ENCODE measurements around the gene BTBD7. TPM values are rescaled to one million over a fixed set of nuclear protein-coding genes. Genes with fewer than 3 reads are reported as not detected.
A peak's percentile ranks its signal among the peaks of the same experiment; 100 is the strongest.

BTBD7 gene
- total RNA-seq, 2 experiments from 2014 or later = 12.5 to 12.6 TPM

GRCh38 chr14:93302688-93303581 lies 29.9 kb downstream of the BTBD7 start:
- Histone ChIP-seq H3K27me3 (ENCODE audit: control insufficient read depth in 1 of 2, insufficient read depth in 2 of 2, low read length in 2 of 2) (no peaks in the 10 kb centered on the region), H3K4me3 (ENCODE audit: low read length) (no peak overlapping the region), H3K9me3 (ENCODE audit: control insufficient read depth in 1 of 2, insufficient read depth in 1 of 2, low read length in 2 of 2) (no peaks in the 10 kb centered on the region), H3K27ac (ENCODE audit: low read depth in 1 of 2, low read length in 2 of 2) (no peak overlapping the region), H3K4me1 (ENCODE audit: insufficient read depth, low read length) (peaks cover 3% of the 10 kb centered on the region), H3K36me3 (ENCODE audit: insufficient read depth, low read length) (no peaks in the 10 kb centered on the region)
- Mint-ChIP-seq H3K36me3 (ENCODE audit: low read depth) (no peaks in the 10 kb centered on the region), H3K27ac (no peak overlapping the region), H3K27me3 (no peaks in the 10 kb centered on the region), H3K4me1 (ENCODE audit: low read depth) (peaks cover 63% of the 10 kb centered on the region), H3K9me3 (no peaks in the 10 kb centered on the region), H3K4me3 (no peak overlapping the region)
- DNase-seq = no peak
- intact Hi-C loops (cut with DNase I, micrococcal nuclease) = no loop called here
- TF ChIP-seq, protein P1, sequence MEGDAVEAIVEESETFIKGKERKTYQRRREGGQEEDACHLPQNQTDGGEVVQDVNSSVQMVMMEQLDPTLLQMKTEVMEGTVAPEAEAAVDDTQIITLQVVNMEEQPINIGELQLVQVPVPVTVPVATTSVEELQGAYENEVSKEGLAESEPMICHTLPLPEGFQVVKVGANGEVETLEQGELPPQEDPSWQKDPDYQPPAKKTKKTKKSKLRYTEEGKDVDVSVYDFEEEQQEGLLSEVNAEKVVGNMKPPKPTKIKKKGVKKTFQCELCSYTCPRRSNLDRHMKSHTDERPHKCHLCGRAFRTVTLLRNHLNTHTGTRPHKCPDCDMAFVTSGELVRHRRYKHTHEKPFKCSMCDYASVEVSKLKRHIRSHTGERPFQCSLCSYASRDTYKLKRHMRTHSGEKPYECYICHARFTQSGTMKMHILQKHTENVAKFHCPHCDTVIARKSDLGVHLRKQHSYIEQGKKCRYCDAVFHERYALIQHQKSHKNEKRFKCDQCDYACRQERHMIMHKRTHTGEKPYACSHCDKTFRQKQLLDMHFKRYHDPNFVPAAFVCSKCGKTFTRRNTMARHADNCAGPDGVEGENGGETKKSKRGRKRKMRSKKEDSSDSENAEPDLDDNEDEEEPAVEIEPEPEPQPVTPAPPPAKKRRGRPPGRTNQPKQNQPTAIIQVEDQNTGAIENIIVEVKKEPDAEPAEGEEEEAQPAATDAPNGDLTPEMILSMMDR (IDR thresholded peaks at IDR 0.05) = no peak
- ChIA-PET CTCF (no interaction called here), POLR2A (interaction anchor here (0.6 kb wide), 1 partner anchor 10 kb away, joined by 3 read pairs; no protein-coding TSS in a partner anchor)
- ATAC-seq (ENCODE audit: poor library complexity) = no peak

GRCh38 chr14:93301821-93302447 lies 30.9 kb downstream of the BTBD7 start:
- Histone ChIP-seq H3K9me3 (ENCODE audit: control insufficient read depth in 1 of 2, insufficient read depth in 1 of 2, low read length in 2 of 2) (no peaks in the 10 kb centered on the region), H3K27me3 (ENCODE audit: control insufficient read depth in 1 of 2, insufficient read depth in 2 of 2, low read length in 2 of 2) (no peaks in the 10 kb centered on the region), H3K27ac (ENCODE audit: low read depth in 1 of 2, low read length in 2 of 2) (no peak overlapping the region), H3K36me3 (ENCODE audit: insufficient read depth, low read length) (no peaks in the 10 kb centered on the region), H3K4me1 (ENCODE audit: insufficient read depth, low read length) (no peaks in the 10 kb centered on the region), H3K4me3 (ENCODE audit: low read length) (no peak overlapping the region)
- ATAC-seq (ENCODE audit: poor library complexity) (no peak), DNase-seq (no peak)
- H3K4me1 Mint-ChIP-seq (ENCODE audit: low read depth) = peaks cover 58% of the 10 kb centered on the region
- no peaks in the 10 kb centered on the region for H3K27me3 Mint-ChIP-seq
- no peaks in the 10 kb centered on the region for H3K36me3 Mint-ChIP-seq (ENCODE audit: low read depth)
- H3K27ac Mint-ChIP-seq = no peak overlapping the region
- ChIA-PET CTCF (no interaction called here), POLR2A (interaction anchor here (0.6 kb wide), 1 partner anchor 9 kb away, joined by 3 read pairs; no protein-coding TSS in a partner anchor)
- no peaks in the 10 kb centered on the region for H3K9me3 Mint-ChIP-seq
- H3K4me3 Mint-ChIP-seq = no peak overlapping the region
- intact Hi-C loops (cut with DNase I, micrococcal nuclease) = no loop called here
- TF ChIP-seq, protein P1 (IDR thresholded peaks at IDR 0.05) = no peak

DNA sequence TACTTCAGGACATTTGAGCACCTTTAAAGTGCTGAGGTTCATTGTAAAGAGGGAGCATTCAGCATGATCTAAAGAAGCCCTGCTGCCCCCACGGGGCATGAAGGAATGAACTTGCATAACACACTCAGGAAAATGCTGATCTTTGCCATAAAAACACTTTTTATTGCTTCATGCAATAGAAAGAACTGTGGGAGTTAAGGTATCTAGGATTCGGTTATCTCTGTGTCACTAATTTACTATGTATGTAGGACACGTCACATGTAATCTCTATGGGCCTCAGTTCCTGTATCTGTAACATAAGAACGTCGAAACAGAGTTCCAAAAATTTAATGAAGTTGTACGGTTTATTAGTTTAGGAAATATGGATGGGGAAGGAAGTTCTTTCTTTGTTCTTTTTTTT lies 33.0 kb downstream of the BTBD7 start:
- no peak for DNase-seq
- intact Hi-C loops (cut with DNase I, micrococcal nuclease) = no loop called here
- H3K27me3 ChIP-seq (ENCODE audit: control insufficient read depth in 1 of 2, insufficient read depth in 2 of 2, low read length in 2 of 2) = no peaks in the 10 kb centered on the region
- no peak overlapping the region for H3K27ac ChIP-seq (ENCODE audit: low read depth in 1 of 2, low read length in 2 of 2)
- CTCF ChIA-PET = no interaction called here
- no peaks in the 10 kb centered on the region for H3K9me3 ChIP-seq (ENCODE audit: control insufficient read depth in 1 of 2, insufficient read depth in 1 of 2, low read length in 2 of 2)
- Mint-ChIP-seq H3K4me3 (no peak overlapping the region), H3K36me3 (ENCODE audit: low read depth) (peaks cover 7% of the 10 kb centered on the region), H3K4me1 (ENCODE audit: low read depth) (peaks cover 44% of the 10 kb centered on the region), H3K9me3 (no peaks in the 10 kb centered on the region), H3K27ac (peak overlapping the region; percentile 3), H3K27me3 (no peaks in the 10 kb centered on the region)
- POLR2A ChIA-PET = no interaction called here
- peaks cover 2% of the 10 kb centered on the region for H3K36me3 ChIP-seq (ENCODE audit: insufficient read depth, low read length)
- TF ChIP-seq, protein P1 (IDR thresholded peaks at IDR 0.05) = no peak
- no peak overlapping the region for H3K4me3 ChIP-seq (ENCODE audit: low read length)
- H3K4me1 ChIP-seq (ENCODE audit: insufficient read depth, low read length) = no peaks in the 10 kb centered on the region
- ATAC-seq (ENCODE audit: poor library complexity) = no peak
